H1 (cell line): ENCODE measurements around the gene MADD. TPM values are rescaled to one million over a fixed set of nuclear protein-coding genes. Genes with fewer than 3 reads are reported as not detected.

ENCODE experiments used
- BACH1 ChIP-seq: IDR thresholded peaks from 2 replicates; pipeline ENCODE4 v1.6.1; 2012; ENCODE audit warnings: low read length, improper control_type of control experiment
- BCL11A ChIP-seq, 2 experiments: IDR thresholded peaks; one replicate each; pipeline ENCODE4 v1.6.1; 2011; ENCODE audit warnings: low read depth in 2 of 2, low read length in 2 of 2, mild to moderate bottlenecking in 2 of 2
- CBX8 ChIP-seq: fragments of 300-800, 300-1000 bp; sonication (generic); IDR thresholded peaks from 2 replicates; pipeline ENCODE4 v1.7.1; 2016; ENCODE audit warnings: low read depth, low read length, borderline replicate concordance
- CEBPB ChIP-seq: IDR thresholded peaks from 2 replicates; pipeline ENCODE4 v1.6.1; 2012; ENCODE audit warnings: low read depth, low read length
- CTBP2 ChIP-seq: IDR thresholded peaks from 2 replicates; pipeline ENCODE4 v1.7.0; 2011; ENCODE audit warnings: borderline replicate concordance, mild to moderate bottlenecking, moderate library complexity, mixed read lengths, low read length; ENCODE audit not compliant: insufficient read depth, insufficient read length
- CTCF ChIP-seq, 3 experiments: IDR thresholded peaks; 1 replicate in 2 of 3; 2 replicates in 1 of 3; pipeline versions ENCODE4 v1.5.1 to v1.6.1; 2011; ENCODE audit warnings: low read length in 3 of 3, mild to moderate bottlenecking in 3 of 3, inconsistent platforms in 2 of 3, low read depth in 1 of 3, moderate library complexity in 1 of 3; ENCODE audit not compliant: insufficient read depth in 1 of 3; ENCODE audit errors: control extremely low read depth in 1 of 3
- E2F6 ChIP-seq: IDR thresholded peaks from 2 replicates; pipeline ENCODE4 v1.6.1; 2012; ENCODE audit warnings: inconsistent platforms
- EGR1 ChIP-seq: IDR thresholded peaks from 2 replicates; pipeline ENCODE4 v1.6.1; 2011; ENCODE audit warnings: low read depth, low read length, borderline replicate concordance
- FOSL1 ChIP-seq: IDR thresholded peaks from 2 replicates; pipeline ENCODE4 v1.6.1; 2011; ENCODE audit warnings: mild to moderate bottlenecking, low read depth, low read length, moderate library complexity; ENCODE audit not compliant: insufficient read depth
- HDAC2 ChIP-seq, 2 experiments: fragments of 300-600 bp in 1 of 2; sonication (generic) in 1 of 2; IDR thresholded peaks; 2 replicates each; pipeline ENCODE4 v1.6.1; 2011 to 2012; ENCODE audit warnings: low read depth in 2 of 2, low read length in 2 of 2, mild to moderate bottlenecking in 2 of 2, moderate library complexity in 2 of 2, borderline replicate concordance in 1 of 2, inconsistent platforms in 1 of 2
- JUND ChIP-seq: IDR thresholded peaks from 2 replicates; pipeline ENCODE4 v1.6.1; 2011; ENCODE audit warnings: mild to moderate bottlenecking, improper control_type of control experiment, low read length
- NRF1 ChIP-seq: IDR thresholded peaks from 2 replicates; pipeline ENCODE4 v1.6.1; 2011; ENCODE audit warnings: mild to moderate bottlenecking, low read depth, low read length, improper control_type of control experiment
- POLR2A ChIP-seq, 2 experiments: IDR thresholded peaks; 1 replicate in 1 of 2; 2 replicates in 1 of 2; pipeline ENCODE4 v1.6.1; 2011; ENCODE audit warnings: low read depth in 2 of 2, low read length in 2 of 2, mild to moderate bottlenecking in 2 of 2; ENCODE audit errors: control extremely low read depth in 1 of 2
- RAD21 ChIP-seq, 2 experiments: IDR thresholded peaks in 1 of 2; conservative IDR thresholded peaks in 1 of 2; 2 replicates each; pipeline ENCODE4 v1.6.1; 2011; ENCODE audit warnings: low read depth in 2 of 2, low read length in 2 of 2, improper control_type of control experiment in 1 of 2, inconsistent platforms in 1 of 2, mild to moderate bottlenecking in 1 of 2, moderate library complexity in 1 of 2
- RNF2 ChIP-seq: fragments of 200-900, 300-1000 bp; sonication (generic); IDR thresholded peaks from 2 replicates; pipeline ENCODE4 v1.7.1; 2016; ENCODE audit warnings: borderline replicate concordance, low read depth, mild to moderate bottlenecking, antibody characterized with exemption, low read length; ENCODE audit not compliant: poor library complexity, severe bottlenecking; ENCODE audit errors: missing control alignments
- SIX5 ChIP-seq: IDR thresholded peaks from 2 replicates; pipeline ENCODE4 v1.6.1; 2011; ENCODE audit warnings: mild to moderate bottlenecking, low read depth, low read length
- SP2 ChIP-seq: IDR thresholded peaks from 2 replicates; pipeline ENCODE4 v1.6.1; 2012; ENCODE audit warnings: mild to moderate bottlenecking, low read length, inconsistent platforms
- SUZ12 ChIP-seq: fragments of 200-600 bp; sonication (generic); IDR thresholded peaks from 2 replicates; pipeline ENCODE4 v1.6.1; 2012; ENCODE audit warnings: mild to moderate bottlenecking, inconsistent platforms, low read length, moderate library complexity, mixed read lengths
- TBP ChIP-seq: IDR thresholded peaks from 2 replicates; pipeline ENCODE4 v1.6.1; 2011; ENCODE audit warnings: low read depth, low read length, improper control_type of control experiment
- TCF12 ChIP-seq: IDR thresholded peaks from 2 replicates; pipeline ENCODE4 v1.6.1; 2011; ENCODE audit warnings: low read depth, mild to moderate bottlenecking, low read length
- polyA plus RNA-seq, 7 experiments: library from polyadenylated mRNA; depleted of rRNA in 3 of 7; stranded (reverse) in 5 of 7; unstranded in 2 of 7; fragments of >200 nt in 5 of 7; fragments of 200-250 nt in 2 of 7; gene quantifications; 1 replicate in 5 of 7; 2 replicates in 1 of 7; 4 replicates in 1 of 7; pipeline versions ENCODE4 v1.2.1 to v1.2.3, GENCODE V29; 2011 to 2013; ENCODE audit warnings: missing spikeins in 2 of 7, mixed read lengths in 2 of 7
- total RNA-seq: library from RNA; stranded (reverse); fragmentation: NEBNext Ultra II Directional; extraction: Animal tissue kit (Norgen Biotek cat#: 25700); gene quantifications from 2 replicates; pipeline ENCODE4 v1.2.1, GENCODE V29; 2021

MADD gene
- total and polyA plus RNA-seq, 2 of the 8 experiments (the other 6 are each of a cell fraction or from before 2014, with no cell fraction given) = 32.5 to 45.4 TPM

- TF ChIP-seq HDAC2 (IDR thresholded peaks at IDR 0.05; ENCODE audit: borderline replicate concordance in 1 of 2, low read depth in 2 of 2, low read length in 2 of 2) (no peak), BACH1 (no peak), E2F6 (no peak), NRF1 (no peak), RAD21 (IDR thresholded peaks at IDR 0.05 in 1 of 2, conservative IDR thresholded peaks at IDR 0.05 in 1 of 2; ENCODE audit: low read depth in 2 of 2, low read length in 2 of 2) (peak; percentile 42 to 61), RNF2 (no peak), TBP (no peak), CBX8 (no peak), BCL11A (IDR thresholded peaks at IDR 0.05; ENCODE audit: low read depth in 2 of 2, low read length in 2 of 2) (no peak), TCF12 (no peak), CTBP2 (no peak), CEBPB (peak; percentile 92), SP2 (no peak), EGR1 (no peak), JUND (no peak), SIX5 (no peak), FOSL1 (no peak), CTCF (IDR thresholded peaks at IDR 0.05; ENCODE audit: control extremely low read depth in 1 of 3, insufficient read depth in 1 of 3, low read depth in 1 of 3, low read length in 3 of 3) (peak; percentile 33 to 52 (median 46)), SUZ12 (no peak), POLR2A (IDR thresholded peaks at IDR 0.05; ENCODE audit: control extremely low read depth in 1 of 2, low read depth in 2 of 2, low read length in 2 of 2) (peak in 1 of 2 experiments; percentile 45; a peak in 1 of 3 replicates)
Observed at GRCh38 chr11:47257517-47258316, 12.2 kb upstream of the MADD start, which contains the start of gene NR1H3 (continued).
